H54 (cell line): ENCODE measurements around the gene UTRN.

ENCODE experiments used
- DNase-seq: peaks from one replicate; pipeline ENCODE4 v3.0.0; 2011; ENCODE audit warnings: low spot score, mixed read lengths; ENCODE audit not compliant: insufficient read length
- FAIRE-seq: peaks from 3 replicates; lab custom pipeline; 2011; peaks lifted over from hg19 to GRCh38; lab: Jason Lieb, UNC
- POLR2A ChIP-seq: IDR thresholded peaks from 2 replicates; pipeline ENCODE4 v1.6.1; 2011; ENCODE audit warnings: low read depth, mild to moderate bottlenecking, low read length

Gene UTRN

GRCh38 chr6:144266091-144266649 lies 19.0 kb upstream of the UTRN start:
- no peak for TF ChIP-seq POLR2A
- FAIRE-seq (peak; percentile 68), DNase-seq (peak; percentile 15)

- no peak for TF ChIP-seq POLR2A
- DNase-seq (no peak), FAIRE-seq (no peak)
Observed at GRCh38 chr6:144268794-144269349, 16.3 kb upstream of the UTRN start.

- DNase-seq, result no peak
- TF ChIP-seq POLR2A, result no peak
- no peak for FAIRE-seq
Observed at GRCh38 chr6:144277174-144277573, 8.0 kb upstream of the UTRN start.

GRCh38 chr6:144277605-144278227 lies 7.4 kb upstream of the UTRN start:
- FAIRE-seq, result no peak
- DNase-seq, result no peak
- no peak for TF ChIP-seq POLR2A

- peak; percentile 21 for DNase-seq
- peak; percentile 86 for FAIRE-seq
- no peak for TF ChIP-seq POLR2A
Observed at GRCh38 chr6:144278659-144279314, 6.3 kb upstream of the UTRN start.

GRCh38 chr6:144279484-144280150 lies 5.5 kb upstream of the UTRN start:
- no peak for FAIRE-seq
- TF ChIP-seq POLR2A, result no peak
- DNase-seq, result no peak

- FAIRE-seq (no peak), DNase-seq (no peak)
- no peak for TF ChIP-seq POLR2A
Observed at GRCh38 chr6:144283646-144284477, 1.3 kb upstream of the UTRN start.

GRCh38 chr6:144284478-144284782 lies 705 bp upstream of the UTRN start:
- DNase-seq (no peak), FAIRE-seq (no peak)
- no peak for TF ChIP-seq POLR2A

- no peak for DNase-seq
- FAIRE-seq, result no peak
- no peak for TF ChIP-seq POLR2A
Observed at GRCh38 chr6:144285548-144285797, 338 bp downstream of the UTRN start.

GRCh38 chr6:144285798-144286502 lies 815 bp downstream of the UTRN start:
- TF ChIP-seq POLR2A, result peak; percentile 53
- FAIRE-seq, result no peak
- peak; percentile 14 for DNase-seq

- DNase-seq, result peak; percentile 40
- FAIRE-seq, result no peak
- TF ChIP-seq POLR2A, result peak; percentile 56; the same call in 1 of the 2 replicates
Observed at GRCh38 chr6:144286503-144287393, 1.6 kb downstream of the UTRN start.

GRCh38 chr6:144289006-144289405 lies 3.9 kb downstream of the UTRN start:
- TF ChIP-seq POLR2A, result no peak
- DNase-seq (no peak), FAIRE-seq (no peak)

GRCh38 chr6:144292372-144292771 lies 7.2 kb downstream of the UTRN start:
- DNase-seq, result no peak
- no peak for FAIRE-seq
- no peak for TF ChIP-seq POLR2A
